Measurements from ENCODE around the gene UBE3C.

The UBE3C gene

DNA sequence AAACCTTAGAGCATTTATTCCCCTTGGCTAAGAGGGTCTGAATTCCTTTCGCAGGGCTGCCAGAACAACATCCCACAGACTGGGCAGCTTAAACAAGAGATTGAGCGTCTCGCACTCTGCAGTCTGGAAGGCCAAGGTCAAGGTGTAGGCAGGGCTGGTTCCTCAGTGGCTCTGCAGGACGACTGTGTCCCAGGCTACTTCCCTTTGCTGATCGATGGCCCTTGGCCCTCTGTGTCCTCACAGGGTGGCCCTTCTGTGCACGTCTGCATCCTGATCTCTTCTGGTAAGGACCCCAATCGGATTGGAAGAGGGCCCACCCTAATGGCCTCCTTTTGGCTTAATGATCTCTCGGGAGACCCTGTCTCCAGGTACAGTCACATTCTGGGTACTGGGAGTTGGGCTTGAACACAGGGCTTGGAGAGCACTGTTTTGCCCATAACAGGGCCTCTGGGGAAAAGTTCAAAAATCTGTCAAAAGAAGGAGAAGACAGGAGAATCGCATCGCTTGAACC, 162.9 kb downstream of the UBE3C start:
- TF ChIP-seq, protein P1, sequence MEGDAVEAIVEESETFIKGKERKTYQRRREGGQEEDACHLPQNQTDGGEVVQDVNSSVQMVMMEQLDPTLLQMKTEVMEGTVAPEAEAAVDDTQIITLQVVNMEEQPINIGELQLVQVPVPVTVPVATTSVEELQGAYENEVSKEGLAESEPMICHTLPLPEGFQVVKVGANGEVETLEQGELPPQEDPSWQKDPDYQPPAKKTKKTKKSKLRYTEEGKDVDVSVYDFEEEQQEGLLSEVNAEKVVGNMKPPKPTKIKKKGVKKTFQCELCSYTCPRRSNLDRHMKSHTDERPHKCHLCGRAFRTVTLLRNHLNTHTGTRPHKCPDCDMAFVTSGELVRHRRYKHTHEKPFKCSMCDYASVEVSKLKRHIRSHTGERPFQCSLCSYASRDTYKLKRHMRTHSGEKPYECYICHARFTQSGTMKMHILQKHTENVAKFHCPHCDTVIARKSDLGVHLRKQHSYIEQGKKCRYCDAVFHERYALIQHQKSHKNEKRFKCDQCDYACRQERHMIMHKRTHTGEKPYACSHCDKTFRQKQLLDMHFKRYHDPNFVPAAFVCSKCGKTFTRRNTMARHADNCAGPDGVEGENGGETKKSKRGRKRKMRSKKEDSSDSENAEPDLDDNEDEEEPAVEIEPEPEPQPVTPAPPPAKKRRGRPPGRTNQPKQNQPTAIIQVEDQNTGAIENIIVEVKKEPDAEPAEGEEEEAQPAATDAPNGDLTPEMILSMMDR (IDR thresholded peaks at IDR 0.05; ENCODE audit: control insufficient read depth, insufficient read depth, low read depth, low read length, missing control alignments): no peak
- DNase-seq (ENCODE audit: low read depth): no peak
- H3K4me3 ChIP-seq (ENCODE audit: control insufficient read depth, low read depth, low read length): no peak overlapping the region

DNA sequence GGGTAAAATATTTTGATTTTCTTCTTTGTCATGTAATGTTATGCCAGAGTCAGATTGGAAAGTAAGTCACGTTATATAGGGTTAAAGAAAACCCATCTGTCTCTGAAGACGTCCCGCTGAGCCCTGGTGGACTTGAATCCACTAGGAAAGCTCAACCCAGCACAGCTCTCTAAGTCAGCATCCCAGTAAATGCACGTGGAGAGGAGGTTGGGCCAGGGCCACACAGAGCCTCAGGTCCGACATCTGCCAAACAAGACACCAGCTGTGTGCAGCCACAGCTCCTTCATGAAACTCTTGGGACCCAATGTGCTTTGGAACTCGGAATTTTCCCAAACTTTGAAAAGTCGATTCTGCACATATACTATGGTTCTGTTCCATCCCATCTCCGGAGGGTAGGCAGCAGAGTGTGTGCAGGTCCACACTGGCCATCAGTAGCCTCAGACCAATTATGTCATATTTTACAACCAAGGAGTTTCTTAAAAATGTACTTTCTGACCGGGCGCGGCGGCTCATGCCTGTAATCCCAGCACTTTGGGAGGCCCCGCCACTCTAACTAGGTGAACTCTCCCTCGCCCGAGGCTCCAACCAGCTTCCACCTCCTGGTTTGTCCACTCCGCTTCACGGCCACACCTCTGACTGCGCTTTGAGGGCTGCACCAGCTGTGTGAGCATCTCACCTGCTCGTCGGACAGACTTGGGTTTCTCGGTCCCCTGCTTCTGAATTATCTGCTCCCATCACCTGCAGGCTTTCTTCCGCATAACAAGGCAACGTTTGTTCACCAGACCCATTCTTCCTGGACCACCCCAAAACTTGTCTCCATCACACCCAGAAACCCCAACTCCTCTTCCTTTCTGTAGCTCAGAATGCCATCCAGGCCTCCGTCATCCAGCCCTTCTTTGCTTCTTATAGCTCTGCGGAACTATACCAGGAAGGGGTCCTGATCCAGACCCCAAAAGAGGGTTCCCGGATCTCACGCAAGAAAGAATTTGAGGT, 168.4 kb downstream of the UBE3C start:
- no peak overlapping the region for H3K4me3 ChIP-seq (ENCODE audit: control insufficient read depth, low read depth, low read length)
- no peak for DNase-seq (ENCODE audit: low read depth)
- TF ChIP-seq, protein P1 (IDR thresholded peaks at IDR 0.05; ENCODE audit: control insufficient read depth, insufficient read depth, low read depth, low read length, missing control alignments): no peak

DNA sequence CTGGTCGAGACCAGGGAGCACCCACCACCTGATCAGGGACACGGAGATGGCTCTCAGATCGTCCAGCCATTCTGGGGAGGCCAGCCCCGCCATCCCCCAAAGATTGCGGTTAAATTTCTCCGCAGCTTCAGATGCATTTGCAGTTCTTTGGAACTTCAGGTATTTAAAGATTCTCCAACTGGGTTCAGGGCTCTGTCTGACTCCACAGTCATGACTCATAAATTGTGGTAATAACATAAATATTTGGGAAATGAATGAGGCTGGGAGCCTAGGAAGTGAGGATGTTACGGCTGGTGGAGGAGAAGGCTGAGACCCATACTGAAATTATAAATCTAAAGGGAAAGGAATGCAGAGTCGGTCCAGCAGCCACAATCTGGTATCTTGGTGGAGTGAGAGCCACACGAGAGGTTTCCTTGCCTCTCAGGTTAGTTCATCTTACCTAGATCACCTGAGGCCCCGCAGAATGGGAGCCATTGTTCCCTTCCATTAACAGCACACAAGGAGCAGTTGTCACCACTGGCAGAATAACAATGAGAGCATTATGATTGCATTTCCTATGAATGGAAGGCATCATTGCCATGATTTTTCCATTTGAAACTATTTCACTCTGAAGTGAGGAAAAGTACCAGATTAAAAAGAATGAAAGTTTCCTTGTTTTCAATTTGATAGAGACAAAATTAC, 171.4 kb downstream of the UBE3C start:
- peak; percentile 82 for DNase-seq (ENCODE audit: low read depth)
- H3K4me3 ChIP-seq (ENCODE audit: control insufficient read depth, low read depth, low read length): no peak overlapping the region
- TF ChIP-seq, protein P1 (IDR thresholded peaks at IDR 0.05; ENCODE audit: control insufficient read depth, insufficient read depth, low read depth, low read length, missing control alignments): no peak

DNA sequence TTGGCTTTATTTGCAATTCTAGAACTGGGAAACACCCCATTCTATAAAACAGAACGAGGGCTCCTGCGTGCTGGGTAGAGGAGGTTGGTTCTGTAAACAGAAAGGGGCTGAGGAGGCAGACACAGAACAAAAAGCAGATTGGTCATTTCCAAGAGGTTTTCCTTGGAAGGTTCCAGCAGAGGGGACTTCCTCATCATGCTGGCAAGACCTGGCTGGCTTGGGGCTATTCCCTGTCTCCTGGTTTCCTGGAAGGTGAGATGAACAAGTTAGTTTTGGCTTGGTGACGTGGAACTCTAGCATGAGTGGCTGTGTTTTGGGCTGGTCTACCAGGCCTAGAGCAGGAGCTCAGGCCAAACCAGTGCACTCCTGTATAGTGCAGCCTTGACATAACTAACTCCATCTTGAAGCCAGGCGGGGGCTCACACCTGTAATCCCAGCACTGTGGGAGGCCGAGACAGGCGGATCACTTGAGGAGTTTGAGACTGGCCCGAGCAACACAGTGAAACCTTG, 172.0 kb downstream of the UBE3C start:
- no peak overlapping the region for H3K4me3 ChIP-seq (ENCODE audit: control insufficient read depth, low read depth, low read length)
- no peak for DNase-seq (ENCODE audit: low read depth)
- TF ChIP-seq, protein P1 (IDR thresholded peaks at IDR 0.05; ENCODE audit: control insufficient read depth, insufficient read depth, low read depth, low read length, missing control alignments): no peak

DNA sequence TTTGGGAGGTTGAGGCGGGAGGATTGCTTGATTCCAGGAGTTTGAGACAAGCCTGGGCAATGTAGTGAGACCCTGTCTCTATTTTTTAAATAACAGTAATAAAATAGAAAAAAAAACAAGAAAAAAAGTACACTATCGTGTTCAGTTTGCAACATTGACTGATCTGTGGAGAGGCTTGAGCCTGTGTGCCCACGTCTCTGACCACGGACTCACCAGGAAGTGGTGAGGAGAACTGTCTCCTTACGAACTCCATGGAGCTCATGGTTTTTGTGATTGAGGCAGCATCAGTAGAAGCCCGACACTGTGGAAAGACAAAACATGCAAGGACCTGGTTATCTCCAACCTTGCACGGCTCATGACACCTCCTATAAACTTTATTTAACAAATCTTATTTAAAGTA, 174.2 kb downstream of the UBE3C start:
- TF ChIP-seq, protein P1 (IDR thresholded peaks at IDR 0.05; ENCODE audit: control insufficient read depth, insufficient read depth, low read depth, low read length, missing control alignments): no peak
- no peak overlapping the region for H3K4me3 ChIP-seq (ENCODE audit: control insufficient read depth, low read depth, low read length)
- no peak for DNase-seq (ENCODE audit: low read depth)

DNA sequence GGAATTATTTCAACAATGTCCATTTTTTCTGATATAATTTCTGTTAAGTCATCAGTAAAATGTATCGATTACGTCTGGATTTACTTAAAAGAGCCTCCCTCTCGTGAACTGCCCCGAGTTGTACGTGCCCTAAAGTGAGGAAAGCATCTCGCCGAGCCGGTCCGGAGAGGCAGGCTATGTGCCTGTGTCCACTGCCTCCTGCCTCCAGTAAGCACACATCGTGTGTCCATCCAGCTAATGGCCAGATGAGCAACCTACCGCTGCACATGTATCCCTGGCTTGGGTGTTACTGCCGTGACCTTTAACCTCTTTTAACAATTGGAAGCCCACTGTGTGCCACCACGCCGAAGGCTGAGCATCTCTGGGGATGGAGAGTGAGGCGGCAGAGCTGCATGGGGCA, 174.9 kb downstream of the UBE3C start:
- H3K4me3 ChIP-seq (ENCODE audit: control insufficient read depth, low read depth, low read length): no peak overlapping the region
- no peak for DNase-seq (ENCODE audit: low read depth)
- TF ChIP-seq, protein P1 (IDR thresholded peaks at IDR 0.05; ENCODE audit: control insufficient read depth, insufficient read depth, low read depth, low read length, missing control alignments): no peak

All from AG09309 (cell line).